CD4-positive, alpha-beta T cell treated with Interleukin-15 for 1 hour (primary cell): Measurements from ENCODE around the gene APP.

Source experiments
- DNase-seq: peaks from one replicate; pipeline ENCODE4 v3.0.0-alpha.2; 2020

The APP gene

DNA sequence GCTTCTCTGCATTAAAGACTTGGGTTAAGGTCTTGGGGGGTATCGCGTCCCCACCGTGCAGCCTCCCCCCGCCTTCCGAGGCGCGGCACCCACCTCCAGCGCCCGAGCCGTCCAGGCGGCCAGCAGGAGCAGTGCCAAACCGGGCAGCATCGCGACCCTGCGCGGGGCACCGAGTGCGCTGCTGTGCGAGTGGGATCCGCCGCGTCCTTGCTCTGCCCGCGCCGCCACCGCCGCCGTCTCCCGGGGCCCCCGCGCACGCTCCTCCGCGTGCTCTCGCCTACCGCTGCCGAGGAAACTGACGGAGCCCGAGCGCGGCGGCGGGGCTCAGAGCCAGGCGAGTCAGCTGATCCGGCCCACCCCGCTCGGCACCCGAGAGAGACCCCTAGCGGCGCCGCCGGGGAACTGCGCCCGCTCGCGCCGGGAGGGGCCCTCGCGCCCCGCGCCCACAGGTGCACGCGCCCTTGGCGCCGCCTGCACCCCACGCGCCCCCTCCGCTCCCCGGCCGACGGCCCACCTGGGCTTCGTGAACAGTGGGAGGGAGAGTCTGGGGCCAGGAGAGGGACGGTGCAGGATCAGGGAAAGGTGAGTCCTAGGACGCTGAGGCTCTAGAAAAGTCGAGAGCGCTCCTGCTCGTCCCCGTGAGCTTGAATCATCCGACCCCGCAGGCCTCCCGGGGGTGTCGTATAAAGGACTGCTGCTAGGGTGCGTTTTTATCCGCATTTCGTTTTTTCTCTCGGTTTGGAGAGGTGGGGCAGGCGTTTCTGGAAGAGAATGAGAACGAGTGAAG lies at the start of gene APP:
Gene APP, minus strand, starts transcription at position 300 of the 787 bp plus-strand sequence. Its CDS starts 150 bp downstream, at position 150.
- DNase-seq, result peak; percentile 82

DNA sequence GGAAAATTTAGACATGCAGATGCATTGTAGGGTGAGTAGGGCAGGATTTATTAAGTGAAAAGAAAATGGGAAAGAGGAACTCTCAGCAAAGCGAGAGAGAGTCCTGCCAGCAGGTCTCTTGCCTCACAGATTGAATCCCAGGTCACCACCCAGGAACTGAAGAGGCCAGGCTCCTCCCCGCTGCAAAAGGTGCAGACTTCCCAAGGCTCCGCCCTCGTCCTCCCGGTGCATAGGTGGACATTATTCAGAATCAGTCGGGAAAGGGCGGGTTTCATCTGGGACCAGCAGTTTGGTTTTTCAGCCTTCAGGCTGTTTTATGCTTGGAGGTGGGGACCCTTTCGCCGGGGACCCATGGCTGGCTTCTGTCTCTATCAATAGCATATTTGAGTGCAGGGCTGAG lies 41.6 kb upstream of the APP start:
- no peak for DNase-seq

DNA sequence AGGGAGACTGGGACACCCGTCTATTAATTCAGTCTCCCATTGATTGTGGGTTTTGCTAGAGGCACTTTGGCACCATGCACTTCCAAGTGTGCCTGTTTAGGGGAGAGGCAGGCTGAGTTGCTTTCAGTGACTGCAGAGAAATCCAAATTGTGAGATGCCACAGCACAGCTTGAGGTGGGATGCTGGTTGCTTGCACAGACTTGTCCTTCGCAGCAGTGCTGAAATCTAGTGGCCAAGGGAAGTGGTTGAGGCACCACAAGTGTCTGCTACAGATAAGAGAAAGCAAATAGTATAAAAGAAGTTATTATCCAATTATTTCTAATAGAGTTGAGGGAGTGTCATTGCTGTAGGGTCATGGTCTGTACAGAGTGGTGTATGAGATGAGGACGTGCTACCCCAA lies 40.0 kb upstream of the APP start:
- no peak for DNase-seq

- DNase-seq, result no peak
Measured at GRCh38 chr21:26207021-26207420, 36.5 kb upstream of the APP start.

DNA sequence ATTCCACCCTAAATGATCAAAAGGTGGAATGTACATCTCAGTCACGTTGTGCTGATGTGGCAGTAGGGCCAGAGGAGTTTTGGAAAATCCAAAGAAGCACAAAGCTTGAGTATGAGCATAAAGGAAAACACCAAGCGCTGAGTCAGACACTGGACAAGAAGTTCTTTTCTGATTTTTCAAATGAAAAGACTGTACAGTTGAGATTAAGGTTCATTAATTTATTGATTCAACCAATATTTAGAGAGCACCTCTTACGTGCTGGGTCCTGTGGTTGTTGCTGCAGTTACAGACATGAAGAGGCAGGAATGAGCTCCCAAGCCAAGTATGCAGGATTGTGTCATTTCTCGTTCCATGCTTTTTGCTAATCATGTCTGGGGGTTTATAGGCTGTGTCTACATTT lies 28.9 kb upstream of the APP start:
- no peak for DNase-seq

GRCh38 chr21:26195708-26196107 lies 25.1 kb upstream of the APP start:
- no peak for DNase-seq

DNA sequence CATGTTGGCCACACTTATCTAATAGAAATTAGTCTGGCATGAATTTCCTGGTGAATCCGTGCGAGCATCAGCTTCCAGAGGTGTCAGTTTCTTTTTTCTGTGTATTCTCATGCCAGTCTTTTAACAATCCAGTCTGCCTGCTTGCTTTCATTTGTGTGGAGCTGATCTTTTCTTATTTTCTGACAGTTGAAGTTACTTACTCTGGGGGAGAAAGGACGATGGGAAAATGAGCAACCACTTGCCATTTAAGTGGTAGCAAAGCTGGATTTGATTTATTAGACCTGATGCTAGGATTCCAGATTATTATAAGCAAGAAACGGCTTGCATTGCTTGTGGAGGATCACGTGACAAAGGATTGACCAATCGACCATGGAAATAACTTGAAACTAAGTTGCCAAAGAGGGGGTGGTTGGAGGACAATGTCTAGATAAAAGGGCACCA lies 24.3 kb upstream of the APP start:
- no peak for DNase-seq

DNA sequence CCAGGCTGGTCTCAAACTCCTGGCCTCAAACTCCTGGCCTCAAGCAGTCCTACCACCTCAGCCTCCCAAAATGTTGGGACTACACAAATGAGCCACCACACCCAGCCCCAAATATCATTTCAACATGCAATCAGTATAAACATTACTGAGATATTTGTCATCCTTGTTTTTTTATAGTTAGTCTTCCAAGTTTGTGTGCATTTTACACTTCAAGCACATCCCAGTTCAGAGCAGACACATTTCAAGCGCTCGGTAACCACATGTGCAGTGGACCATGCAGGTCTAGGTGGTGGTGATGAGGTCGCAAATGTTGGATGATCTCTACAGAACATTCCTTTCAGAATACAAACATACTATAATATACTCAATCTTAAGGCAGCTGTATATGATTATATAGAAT lies 23.8 kb upstream of the APP start:
- no peak for DNase-seq

- no peak for DNase-seq
Measured at GRCh38 chr21:26191609-26192008, 21.0 kb upstream of the APP start.

DNA sequence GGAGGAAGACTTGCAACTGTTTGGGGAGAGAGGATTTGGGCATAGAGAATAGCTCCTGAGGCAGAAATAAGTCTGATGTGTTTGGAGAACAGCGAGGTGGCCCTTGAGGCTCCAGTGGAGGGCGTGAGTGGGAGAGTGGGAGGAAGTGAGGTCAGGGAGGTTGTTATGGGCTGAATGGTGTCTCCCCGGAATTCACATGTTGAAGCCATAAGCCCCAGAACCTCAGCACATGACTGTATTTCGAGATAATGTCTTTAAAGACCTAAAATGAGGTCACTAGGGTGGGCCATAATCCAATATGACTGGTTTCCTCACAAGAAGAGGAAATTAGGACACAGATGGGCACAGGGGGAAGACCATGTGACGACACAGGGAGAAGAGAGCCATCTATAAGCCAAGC lies 17.9 kb upstream of the APP start:
- DNase-seq, result no peak

- DNase-seq, result no peak
Measured at GRCh38 chr21:26185446-26185845, 14.9 kb upstream of the APP start.

- DNase-seq, result no peak
Measured at GRCh38 chr21:26185021-26185420, 14.5 kb upstream of the APP start.

DNA sequence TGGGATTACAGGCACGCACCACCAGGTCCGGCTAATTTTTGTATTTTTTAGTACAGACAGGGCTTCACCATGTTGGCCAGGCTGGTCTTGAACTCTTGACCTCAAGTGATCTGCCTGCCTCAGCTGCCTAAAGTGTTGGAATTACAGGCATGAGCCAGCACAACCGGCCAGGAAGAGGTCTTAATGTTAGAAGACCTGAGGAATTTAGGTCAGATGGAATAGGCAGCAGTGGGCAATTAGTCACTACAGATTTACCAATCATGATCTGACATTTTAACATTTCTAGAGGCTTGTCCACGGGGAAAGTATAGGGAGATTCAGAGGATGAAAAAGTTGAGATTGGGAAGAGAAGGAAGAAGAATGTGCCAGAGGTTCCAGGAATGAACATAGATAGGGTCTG lies 8.9 kb upstream of the APP start:
- DNase-seq, result no peak

DNA sequence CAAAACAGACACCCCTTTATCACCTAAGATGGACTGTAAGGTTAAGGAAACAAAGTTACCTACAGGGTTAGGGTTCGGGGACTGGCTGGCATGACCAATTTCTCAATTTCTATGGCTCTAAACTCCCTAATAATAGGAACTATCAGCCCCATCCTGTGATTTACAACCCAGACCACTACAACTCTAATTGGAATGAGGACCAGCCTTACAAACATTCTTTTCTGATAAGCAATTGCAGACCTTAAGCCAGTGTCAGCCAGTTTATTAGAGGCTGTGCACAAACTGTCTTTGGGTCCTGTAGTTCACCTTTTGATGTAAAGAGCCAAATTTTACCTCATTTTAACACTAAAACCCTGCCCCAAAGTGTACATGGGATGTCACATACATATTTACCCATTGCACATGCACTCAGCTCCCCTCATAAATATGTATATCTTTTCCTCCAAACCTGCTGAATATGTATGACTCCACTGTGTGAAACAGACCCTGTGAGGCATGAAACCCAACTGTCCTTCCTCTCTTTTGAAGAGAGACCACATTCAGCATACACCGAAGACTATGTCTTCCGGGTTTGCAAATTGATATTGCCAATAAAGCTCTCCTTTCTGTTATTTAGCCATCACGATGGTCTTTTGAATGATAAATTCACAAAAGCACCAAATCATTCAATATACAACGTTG lies 7.3 kb upstream of the APP start:
- no peak for DNase-seq

DNA sequence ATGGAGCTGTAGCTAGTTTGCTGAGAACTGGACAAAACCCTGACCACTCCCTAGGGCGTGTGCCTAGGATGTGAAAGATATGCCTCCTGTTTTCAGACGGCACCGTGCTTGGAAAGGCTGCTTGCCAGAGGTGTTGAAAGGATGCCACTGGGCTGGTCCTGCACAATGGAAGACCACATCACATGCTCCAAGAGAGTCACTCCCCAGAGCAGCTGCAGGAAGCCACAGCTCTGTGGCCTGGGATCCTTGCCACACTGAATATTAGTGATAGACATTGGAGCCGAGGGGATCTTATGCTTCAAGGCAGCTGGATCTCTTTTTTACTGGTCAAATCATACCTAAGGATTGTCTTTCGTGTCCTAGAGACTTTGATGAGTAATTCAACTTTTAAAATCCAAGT lies 6.6 kb upstream of the APP start:
- DNase-seq, result no peak

- no peak for DNase-seq
Measured at GRCh38 chr21:26171258-26172100, 909 bp upstream of the APP start.

DNA sequence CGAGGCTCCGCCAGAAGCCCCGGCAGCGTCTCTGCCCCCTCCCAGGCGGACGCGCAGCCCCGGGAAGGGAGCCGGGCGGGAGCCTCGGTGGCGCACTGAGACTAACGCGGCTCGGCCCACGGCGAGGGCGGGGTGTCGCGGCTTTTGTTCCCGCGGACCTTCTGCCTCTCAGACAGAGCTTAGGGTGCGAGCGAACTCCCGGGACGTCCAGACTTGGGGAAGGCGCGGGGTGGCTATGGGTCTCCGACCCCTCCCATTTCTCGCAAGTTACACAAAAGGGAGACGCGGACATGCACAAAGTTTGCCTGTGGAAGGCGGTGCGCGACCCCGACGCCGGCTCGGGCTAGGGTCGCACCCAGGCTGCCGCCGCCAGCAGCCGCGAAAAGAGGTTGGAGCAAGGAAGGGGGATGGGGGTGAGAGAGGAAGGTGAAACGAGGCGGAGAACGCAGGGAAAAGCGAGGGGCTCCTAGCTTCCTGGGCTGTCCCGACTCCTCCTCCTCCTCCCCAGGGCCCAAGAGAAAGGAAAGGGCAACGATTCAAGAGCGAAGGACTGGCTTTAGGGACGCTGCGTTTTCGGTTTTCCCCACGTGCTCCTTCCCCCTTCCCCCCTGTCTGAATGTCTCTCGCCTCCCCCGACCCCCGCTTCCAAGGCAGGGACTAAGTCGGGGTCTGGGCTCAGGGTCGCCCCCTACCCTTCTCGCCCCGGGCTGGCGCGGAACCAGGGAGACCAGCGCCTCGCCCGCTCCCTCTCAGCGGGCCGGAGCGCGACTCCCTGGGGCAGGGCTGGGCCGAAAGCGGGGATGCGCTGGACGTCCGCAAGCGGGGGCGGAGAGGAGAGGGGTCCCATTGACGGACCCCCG lies 729 bp downstream of the APP start:
- DNase-seq, result peak; percentile 17

GRCh38 chr21:26169061-26169610 lies 1.4 kb downstream of the APP start:
- peak; percentile 30 for DNase-seq

- no peak for DNase-seq
Measured at GRCh38 chr21:26168371-26168770, 2.2 kb downstream of the APP start.

GRCh38 chr21:26167593-26167992 lies 3.0 kb downstream of the APP start:
- DNase-seq, result no peak

GRCh38 chr21:26165331-26165730 lies 5.2 kb downstream of the APP start:
- DNase-seq, result no peak

DNA sequence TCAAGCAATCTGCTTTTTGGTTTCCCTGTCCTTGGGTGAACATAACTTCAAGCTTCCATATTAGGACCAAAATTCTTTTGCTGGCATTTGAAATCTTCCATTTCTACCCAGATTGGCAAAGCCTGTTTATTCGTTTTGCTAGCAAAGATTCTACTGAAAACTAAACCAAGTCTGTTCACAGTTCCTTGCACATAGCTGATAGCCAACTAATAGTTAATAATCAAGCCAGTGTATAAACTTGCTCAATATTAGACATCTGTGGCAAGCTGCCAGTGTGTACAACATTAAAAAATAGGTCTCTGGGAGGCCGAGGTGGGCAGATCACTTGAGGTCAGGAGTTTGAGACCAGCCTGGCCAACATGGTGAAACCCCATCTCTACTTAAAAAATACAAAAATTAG lies 6.3 kb downstream of the APP start:
- no peak for DNase-seq
